Activated CD4-positive, alpha-beta T cell treated with anti-CD3 and anti-CD28 coated beads, Interleukin-10, Interleukin-2, amounts not matched to agents 100 ng/mL and 50 ng/mL, durations not matched to agents 16 hours and 8 hours (primary cell): ENCODE measurements around the gene PRDM16.

Experiments used
- DNase-seq: peaks from one replicate; pipeline ENCODE4 v3.0.0-alpha.2; 2020

The PRDM16 gene

DNA sequence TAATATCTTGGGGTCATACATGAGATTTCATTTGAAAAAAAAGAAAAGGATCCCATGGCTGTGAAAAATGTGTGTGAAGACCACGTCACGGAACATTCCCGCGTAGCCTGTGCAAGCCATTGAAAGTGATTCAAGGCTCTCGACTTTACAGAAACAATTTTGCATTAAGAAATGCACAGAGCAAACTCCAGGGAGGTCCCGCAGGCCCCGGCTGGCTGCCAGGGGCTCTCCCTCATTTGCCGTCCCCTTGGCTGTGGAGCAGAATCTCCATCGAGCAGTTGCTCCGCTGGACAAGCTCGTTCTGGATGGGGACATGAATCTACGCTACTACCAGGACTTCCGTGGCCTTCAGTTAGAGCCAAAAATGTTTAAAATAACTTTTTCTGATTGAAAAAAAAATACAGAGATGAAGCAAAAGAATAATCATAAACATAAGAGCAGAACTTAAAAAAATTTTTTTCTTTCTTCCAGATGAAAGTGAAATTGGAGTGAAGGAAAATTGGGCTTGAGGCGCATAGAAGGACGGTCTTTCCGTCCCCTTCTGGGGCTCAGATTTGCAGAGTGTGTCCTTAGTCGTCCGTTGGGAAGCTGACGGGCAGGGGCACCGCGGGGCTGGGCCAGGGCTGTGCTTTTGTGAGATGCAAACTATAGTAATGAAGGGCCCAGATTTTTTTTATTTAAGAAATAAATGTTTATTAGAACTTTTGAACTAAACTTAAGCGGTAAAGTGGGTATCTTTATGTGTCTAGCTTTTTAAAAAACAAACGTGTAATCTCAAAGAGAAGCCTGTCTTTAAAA is 317.4 kb downstream of the PRDM16 start:
- DNase-seq = no peak

DNA sequence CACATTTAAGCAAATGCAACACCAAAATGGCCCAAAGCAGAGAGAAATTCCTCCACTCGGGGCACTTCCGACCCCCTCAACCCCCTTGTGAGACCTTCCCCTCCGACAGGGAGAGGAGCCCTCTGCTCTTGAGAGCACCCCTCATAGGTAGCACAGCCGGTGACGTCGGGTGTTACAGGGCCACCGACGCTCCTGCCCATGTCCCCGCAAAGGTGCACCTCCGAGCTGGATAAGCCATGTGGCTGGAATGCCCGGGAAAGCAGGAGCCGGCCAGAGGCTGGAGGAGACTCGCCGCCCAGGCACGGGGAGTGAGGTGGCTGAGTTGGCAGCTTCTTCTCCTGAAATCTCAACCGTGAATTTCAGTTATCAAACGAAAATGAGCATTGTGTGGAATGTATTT is 318.4 kb downstream of the PRDM16 start:
- no peak for DNase-seq

DNA sequence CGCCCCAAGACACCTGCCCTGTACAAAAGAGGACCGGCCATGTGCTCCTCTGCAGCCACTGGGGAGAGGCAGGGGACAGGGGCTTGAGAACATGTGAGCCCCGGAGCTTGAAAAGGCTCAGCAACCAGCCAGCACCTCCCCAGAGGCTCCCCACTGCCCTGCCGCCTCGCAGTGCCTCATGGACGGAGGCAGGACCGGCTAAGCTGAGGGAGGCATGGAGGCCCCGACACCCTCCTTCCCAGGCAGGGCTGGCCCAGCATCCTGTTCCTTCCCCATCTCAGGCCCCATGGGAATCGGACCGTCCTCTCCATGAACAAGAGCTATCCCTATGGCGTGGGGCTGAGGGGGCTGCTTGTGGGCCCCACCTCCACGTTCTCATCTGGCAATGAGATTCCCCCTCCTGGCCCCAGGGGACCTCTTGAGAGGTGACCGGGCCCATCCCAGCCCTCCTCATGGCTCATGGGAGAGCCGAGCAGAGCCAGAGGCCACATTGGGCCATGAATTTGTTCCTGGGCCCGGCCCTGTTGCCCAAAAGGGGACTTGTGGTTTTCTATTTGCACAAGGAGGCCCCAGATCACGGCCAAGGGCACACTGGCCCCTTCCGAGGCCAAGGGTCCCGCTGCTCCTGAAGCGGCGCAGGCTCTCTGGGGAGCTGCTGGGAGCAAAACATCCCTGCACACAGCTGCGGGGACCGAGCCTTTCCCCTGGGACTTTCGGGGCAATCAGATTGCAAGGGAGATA is 320.3 kb downstream of the PRDM16 start:
- DNase-seq = no peak

DNA sequence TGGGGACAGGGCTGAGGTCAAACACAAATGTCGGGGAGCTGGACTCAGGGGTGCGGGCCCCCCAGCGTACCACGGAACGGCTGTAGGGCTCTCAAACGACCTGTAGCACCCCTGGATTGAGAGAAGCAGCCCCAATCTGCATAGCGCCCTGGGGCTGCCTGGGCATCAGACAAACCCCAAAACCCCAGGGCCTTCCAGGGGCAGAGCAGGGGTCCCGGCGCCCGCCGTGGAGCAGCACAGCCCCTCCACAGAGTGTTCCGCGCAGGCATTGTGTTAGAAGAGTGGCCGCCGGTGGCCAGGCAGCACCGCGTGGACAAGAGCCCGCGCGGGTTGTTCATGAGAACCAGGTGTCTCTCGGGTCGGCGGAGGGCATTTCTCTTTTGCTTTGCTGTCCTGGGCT is 321.3 kb downstream of the PRDM16 start:
- no peak for DNase-seq

DNA sequence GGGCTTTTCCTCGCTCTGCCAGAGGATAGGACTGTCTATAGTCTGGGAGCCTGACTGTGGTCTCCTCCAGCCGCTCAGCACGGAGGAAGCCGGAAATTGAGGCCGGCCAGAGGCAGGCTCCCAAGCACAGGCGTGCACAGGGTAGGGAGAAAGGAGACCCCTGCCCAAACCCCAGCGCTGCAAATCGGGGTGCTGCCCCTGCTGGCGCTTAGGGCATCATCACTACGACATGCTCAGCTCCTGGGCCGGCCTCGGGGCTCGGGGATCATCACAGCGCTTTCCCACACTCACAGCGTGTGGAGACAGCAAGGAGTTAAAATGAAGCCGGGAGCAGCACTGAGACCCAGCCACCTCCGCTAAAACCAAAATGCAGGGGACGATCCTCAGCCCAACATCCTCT is 322.7 kb downstream of the PRDM16 start:
- DNase-seq = no peak

DNA sequence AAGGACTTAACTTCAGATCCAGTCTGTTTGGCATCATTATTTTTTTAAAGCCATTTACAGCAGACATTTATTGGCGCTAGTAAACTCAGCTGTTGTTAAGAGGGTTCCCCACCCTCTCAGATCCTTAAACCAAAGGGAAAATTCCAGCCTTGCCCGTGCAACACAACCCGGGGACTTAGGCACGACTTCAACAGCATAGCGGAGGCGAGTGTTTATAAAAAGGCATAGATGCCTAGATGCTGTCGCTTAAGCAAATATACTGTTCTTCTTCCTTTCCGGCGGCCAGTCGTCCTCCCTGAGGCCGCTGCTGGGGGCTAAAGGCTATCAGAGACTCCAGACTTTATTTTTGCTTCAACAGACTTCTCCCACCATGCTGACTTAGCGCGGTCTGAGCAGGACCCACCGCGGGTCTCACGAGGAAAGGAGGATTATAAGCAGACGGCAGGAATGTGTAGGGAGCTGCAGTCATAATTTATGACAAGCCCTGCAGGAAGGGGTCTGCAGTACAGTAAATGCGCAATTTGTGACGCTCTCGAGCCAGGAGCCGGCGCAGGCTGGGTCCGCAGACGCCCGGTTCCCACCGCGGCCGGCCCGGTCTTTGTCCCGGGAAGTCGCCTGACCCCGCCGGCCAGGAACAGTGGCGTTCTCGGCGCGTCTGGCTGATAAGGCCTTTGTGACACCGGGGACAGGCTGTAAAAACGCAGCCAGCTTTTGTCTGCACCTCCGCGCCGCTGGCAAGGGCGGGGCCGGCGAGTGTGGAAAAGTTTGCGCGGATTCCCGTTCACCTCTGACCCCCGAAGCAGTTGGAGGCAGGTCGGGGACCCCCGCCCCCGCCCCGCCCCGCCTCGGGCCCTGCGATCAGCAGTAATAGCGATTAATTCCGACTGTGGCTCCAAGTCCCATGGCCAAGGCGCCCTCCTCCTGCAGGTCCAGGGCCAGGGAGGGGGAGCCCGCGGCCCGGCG is 324.3 kb downstream of the PRDM16 start:
- DNase-seq = no peak

DNA sequence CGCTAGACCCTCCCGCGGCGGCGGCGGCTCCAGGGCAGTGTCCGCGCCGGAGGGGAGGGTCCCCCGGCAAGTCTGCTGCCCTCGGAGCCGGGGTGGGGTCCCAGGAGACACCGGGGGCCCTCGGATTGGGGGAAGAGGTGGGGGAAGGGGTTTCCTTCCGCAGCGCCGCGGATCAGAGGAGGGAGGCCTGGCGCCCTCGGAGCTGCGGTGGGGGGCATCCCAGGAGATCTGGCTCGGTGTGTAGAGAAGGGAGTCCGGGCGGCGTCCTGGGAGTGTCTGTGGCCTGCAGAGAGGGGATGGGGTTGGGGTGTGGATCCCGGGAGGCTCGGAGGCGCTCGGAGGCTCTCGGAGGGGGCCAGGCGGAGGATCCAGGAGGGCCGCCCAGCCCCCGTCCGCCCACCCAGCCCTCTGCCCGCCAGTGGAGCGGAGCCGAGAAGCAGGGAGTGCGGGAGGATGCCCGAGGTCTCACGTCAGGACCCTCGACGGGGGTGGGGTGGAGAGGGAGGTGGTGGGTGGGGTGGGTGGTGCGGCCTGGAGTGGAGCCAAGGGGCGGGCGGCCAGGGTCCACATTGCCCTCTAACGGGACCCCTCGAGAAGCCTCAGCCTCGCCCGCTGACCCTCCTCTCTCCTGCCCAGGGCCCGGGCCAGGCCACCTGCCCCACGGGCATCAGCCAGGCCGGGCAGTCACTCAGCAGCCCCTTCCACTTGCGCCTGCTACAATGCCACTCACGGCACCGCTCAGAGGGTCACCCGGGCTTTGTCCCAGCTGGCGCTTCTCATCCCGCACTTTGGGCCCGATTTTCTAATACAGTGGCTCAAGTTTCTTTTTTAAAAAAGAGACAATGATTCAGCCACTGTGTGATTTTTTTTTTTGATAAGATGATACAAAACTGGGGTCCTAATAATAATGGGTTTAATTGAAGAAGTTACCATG is 325.3 kb downstream of the PRDM16 start:
- DNase-seq = no peak

DNA sequence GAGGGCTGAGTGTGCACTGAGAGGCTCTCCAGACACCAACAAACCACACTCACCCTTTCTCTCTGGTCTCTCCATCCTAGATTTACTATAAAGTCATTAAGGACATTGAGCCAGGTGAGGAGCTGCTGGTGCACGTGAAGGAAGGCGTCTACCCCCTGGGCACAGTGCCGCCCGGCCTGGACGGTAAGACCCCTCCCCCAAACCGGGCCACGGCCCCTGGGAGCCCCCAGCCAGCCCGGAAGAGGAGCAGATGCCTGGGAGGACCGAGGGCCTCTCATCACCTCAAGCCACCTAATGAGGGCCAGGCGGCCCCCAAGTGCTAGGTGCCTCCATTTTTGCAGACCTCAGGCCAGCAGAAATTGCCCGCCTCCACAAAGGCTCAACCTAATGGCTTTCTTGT is 327.4 kb downstream of the PRDM16 start:
- DNase-seq = no peak

DNA sequence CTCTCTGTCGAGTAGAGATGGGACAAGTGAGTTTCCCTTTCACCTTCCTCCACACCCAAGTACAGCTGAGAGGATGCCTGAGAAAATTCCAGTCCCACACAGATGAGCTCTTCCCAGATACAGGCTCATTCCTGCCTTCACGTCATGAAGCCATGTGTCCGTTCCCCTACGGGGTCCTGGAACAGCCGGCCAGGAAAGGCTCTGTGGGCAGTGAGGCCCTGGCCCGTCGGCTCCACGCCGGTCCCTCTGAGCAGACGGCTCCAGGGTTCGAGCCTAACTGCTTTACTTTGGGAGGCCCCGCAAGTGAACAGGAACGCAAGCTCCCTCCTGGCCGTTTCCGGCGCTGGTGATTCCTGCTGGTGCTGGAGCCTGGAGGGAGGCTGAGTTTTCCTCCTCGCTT is 328.3 kb downstream of the PRDM16 start:
- no peak for DNase-seq

DNA sequence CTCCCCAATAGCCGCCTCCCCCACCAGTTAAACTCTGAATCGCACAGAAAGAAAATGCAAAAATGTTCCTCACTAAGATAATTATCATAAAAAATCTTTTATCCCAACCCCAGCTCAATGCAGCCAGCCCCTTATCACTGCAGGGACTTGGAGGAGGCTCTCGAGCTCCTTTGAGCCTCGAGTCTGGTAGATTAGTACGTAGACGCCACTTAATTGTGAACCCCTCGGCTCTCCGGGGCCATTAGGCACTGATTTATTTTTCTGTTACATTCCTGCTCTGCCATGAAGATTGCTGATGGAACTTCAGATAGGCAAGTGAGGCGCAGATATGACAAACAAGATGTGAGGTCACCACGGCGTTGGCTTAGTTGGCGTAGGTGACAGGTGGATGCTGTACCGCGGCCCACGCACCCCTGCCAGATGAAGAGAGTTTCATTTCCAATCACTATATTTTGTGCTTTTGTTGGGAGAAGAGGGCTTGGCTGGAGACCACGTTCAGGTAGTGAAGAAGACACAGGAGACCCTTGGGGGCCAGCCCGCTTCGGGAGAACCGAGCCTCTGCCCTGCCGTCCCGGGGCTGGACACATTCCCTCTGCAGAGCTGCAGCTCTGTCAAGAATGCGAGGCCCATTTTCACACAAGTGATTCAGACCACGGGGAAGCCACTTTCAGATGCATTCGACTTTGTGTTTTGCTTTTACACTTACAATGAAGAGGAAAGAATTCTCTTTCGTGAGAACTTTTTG is 329.6 kb downstream of the PRDM16 start:
- DNase-seq = no peak

DNA sequence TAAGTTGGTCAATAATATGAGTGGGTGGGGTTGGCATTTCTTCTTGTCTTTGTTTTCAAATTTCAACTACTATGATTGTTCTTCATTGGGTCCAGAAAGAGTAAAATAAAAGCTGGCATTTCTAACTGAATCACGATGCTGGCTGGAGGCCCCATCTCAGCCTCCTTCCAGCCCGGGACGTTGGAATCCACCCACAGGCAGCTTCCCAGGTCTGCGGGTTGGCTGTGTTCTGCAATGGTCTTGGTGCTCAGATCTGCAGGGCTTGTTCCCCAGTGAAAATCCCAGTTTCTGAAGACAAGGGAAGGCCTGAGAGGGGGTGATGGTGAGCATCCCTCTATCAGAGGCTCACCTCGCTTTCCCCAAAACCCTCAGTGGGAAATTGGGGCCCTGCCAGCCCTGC is 330.7 kb downstream of the PRDM16 start:
- no peak for DNase-seq

DNA sequence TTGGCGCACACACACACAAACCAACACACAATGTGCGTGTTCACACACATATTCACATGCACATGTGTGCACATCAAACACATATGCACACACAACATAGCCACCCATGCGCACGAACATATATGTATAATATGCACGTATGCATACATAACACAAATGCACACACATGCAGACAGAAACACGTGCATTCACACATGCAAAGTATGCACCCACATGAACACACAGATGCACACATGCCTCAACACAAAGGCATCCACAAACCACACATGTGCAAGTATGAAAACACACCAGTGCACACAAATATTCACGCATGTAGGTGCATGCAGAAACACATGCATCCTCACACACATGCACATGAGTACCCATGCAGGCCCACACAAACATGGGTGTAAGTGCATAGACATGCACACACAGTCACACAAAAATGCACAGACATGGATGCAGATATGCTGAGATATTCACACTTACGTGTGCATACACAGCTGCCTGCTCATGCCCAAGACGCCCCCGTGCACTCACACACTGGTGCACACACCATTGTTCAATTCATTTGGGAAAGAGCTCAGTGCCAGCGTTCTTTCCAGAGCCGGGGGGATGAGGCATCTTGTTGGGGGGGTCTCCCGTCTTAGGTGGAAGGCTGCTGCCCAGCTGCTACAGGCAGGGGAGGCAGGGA is 332.7 kb downstream of the PRDM16 start:
- no peak for DNase-seq

DNA sequence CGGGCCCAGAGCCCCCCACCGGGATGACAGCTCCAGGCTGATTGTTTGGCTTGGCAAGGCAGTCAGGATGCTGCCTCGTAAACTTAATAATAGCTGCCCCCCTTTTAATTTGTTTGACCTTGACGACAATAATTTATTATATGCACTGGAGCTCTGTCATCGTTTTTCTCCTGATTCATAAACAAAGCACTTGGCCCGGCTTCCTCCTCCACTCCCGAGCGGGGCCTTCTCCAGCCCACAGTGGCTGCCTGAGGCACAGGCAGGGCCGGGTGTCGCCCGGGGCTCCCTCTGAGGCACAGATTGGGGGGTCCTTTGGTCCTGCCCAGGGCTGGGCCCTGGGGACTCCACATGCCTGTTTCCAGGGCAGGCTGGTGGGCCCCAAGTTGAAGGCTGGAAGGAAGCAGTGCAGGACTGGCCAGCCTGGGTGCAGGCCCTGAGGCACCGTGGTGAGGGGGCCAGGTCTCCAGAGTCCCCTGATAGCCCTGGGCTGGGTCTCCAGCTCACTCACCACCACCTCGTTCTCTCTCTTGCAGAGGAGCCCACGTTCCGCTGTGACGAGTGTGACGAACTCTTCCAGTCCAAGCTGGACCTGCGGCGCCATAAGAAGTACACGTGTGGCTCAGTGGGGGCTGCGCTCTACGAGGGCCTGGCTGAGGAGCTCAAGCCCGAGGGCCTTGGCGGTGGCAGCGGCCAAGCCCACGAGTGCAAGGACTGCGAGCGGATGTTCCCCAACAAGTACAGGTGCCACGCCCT is 333.4 kb downstream of the PRDM16 start:
- DNase-seq = no peak

DNA sequence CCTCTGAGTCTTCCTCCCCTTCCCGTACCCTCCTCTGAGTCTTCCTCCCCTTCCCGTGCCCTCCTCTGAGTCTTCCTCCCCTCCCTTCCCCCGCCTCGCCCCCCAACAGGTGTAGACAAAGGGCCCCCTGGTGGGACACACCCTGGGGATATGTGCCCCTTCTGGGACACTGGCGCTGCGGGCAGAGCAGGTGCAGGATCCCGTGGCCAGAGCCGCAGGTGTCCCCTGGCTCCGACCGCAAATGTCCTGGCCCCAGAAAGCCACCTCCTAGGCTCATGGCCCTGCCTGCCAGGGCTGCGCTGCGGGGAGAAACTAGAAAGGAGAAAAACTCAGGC is 334.0 kb downstream of the PRDM16 start:
- no peak for DNase-seq

DNA sequence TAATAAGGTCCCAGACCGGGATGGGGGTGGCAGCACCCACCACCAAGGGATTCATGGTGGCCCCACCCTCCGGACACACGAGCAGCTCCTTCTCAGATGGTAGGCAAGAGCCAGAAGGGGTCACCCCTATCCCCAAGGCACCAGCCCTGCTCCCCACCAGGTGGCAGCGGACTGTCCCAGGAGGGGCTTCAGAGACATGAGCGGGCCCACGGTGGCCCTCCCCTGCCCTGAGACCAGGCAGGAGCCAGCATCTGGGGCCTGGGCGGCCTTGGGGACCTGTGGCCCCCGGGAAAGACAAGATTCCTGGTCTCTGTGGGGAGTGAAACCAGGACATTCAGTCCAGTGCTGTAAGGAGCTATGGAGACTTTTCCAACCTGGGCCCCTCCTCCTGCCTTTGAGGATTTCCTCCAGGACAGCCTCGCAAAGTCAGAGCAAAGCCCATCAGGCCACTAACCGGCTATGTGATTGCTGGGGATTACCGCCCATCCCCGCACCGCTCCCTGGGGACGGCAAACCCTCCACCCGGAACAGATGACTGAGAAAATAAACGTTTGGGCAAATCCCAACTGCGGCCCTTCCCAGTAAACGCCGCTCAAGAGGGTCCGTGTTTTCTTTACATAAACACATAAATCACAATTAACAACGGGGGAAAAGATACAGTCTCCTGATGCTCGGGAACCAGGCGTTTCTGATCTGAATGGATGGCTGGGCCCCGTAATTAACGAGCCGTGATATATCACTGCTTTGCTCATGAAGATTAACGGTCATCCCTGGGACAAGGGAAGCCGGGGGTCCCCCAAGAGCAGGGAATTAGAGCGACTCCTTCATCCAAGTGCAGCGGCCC is 334.6 kb downstream of the PRDM16 start:
- DNase-seq = no peak

DNA sequence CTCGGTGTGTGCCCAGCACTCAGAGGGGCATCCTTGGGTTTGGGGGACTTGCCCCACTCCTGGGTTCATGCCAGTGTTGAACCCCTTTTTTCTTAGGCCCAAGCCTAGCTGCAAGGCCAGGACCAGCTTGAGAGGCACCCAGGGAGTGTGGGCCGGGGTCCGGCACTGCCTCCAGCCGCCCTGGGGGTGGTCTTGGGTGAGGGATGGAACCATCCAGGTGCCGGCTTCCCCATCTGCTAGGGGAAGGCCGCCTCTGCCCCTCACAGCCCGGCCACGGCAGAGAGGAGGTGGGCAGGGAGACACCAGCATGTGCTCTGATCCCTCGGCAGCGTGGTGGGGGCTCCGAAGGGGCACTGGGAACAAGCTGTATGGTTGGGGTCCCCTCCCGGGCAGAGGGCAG is 335.3 kb downstream of the PRDM16 start:
- DNase-seq = no peak

DNA sequence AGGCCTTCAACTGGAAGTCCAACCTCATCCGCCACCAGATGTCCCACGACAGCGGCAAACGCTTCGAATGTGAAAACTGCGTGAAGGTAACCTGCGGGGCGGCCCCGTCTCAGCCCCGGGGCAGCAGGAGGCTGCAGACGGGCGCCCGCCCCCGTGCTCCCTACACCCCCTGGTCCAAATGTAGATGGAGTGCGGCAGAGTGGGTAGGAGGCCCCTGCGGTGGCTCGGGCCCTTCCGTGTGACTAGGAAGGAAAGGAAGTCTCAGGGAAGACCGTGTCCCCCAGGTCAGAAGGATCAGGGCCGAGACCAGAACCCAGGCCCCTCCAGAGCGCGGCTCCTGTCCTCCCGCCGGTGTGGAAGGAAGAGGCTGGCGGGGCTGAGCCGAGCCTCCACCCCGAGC is 335.8 kb downstream of the PRDM16 start:
- no peak for DNase-seq

DNA sequence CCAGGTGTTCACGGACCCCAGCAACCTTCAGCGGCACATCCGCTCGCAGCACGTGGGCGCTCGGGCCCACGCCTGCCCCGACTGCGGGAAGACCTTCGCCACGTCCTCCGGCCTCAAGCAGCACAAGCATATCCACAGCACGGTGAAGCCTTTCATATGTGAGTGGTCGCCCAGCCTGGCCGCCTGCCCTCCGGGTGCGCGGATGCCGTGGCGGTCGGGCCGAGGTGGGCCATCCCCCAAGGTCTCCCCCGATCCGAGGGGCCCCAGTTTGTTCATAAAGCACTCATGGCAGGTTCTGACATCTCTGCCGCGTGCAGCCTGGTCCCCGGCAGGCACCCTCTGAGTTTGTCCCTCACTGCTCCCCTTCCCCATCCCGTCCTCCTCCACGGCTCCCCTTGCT is 336.5 kb downstream of the PRDM16 start:
- DNase-seq = no peak
